Measurements from ENCODE around the gene ROR1. TPM values are rescaled to one million over a fixed set of nuclear protein-coding genes. Genes with fewer than 3 reads are reported as not detected.

The ROR1 gene
- total RNA-seq, 1 experiment from 2014 or later, result 2.7 TPM

DNA sequence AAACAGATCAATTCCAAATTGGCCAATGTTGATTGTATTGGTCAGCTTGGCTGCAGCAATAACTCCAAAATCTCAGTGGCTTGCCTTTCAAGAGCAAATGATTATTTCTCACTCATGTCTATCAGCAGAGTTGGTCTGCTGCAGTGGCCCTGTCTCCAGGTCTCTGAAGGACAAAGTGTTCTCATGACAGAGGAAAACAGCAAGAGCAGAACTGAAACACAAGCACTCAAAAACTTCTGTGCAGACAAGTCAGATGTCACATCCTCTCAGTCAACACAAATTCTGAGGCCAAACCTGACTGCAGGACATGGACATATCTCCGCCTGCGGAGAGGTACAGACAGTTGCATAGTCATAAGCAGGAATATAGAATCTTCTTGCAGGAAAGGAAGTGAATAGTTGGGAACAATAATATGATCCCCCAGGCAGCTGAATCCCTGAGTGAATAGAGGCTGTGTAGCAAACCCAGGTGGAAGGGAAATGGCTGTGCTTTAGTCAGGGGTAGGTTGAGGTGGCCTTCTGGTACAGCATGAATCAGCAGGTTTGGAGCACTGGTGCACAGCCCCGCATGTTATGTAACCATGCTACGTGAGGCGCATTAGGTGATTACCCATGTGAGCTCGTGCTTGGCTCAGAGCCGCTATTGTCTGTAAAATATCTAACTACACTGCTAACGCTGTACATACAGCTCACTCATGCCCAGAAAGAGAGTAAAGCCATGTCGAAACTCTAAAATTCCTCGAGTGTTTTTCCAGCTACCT is 412.5 kb downstream of the ROR1 start:
- H3K79me2 ChIP-seq (ENCODE audit: insufficient read depth, low read length), result no peaks in the 10 kb centered on the region
- no peaks in the 10 kb centered on the region for H3K9me2 ChIP-seq (ENCODE audit: insufficient read depth)
- ChIA-PET RAD21 (ENCODE audit: low non-redundant PET in 1 of 2, low total read pairs in 2 of 2, uncharacterized antibody in 2 of 2, unreplicated experiment in 2 of 2) (no interaction called here), CTCF (no interaction called here), POLR2A (no interaction called here)
- H3K9ac ChIP-seq (ENCODE audit: low read length), result no peak overlapping the region
- ATAC-seq (no peak), DNase-seq (ENCODE audit: low read depth, low spot score) (no peak)
- no peak overlapping the region for H3K4me3 ChIP-seq (replicated peaks in 1 of 2; ENCODE audit: low read depth in 1 of 2, low read length in 2 of 2)
- H3K4me1 ChIP-seq (ENCODE audit: control insufficient read depth in 1 of 2, insufficient read depth in 2 of 2, low read length in 2 of 2), result no peaks in the 10 kb centered on the region
- no TSS peak for BruUV-seq (replicated peaks)
- no peak for TF ChIP-seq ZNF274 (IDR thresholded peaks at IDR 0.05; ENCODE audit: low read depth, low read length)
- TF ChIP-seq SP1 (IDR thresholded peaks at IDR 0.05; ENCODE audit: low read depth), result no peak
- no peak for TF ChIP-seq SRF (IDR thresholded peaks at IDR 0.05; ENCODE audit: low read depth)
- no peak for TF ChIP-seq ELF1 (IDR thresholded peaks at IDR 0.05; ENCODE audit: borderline replicate concordance, low read depth)
- TF ChIP-seq, protein P1, sequence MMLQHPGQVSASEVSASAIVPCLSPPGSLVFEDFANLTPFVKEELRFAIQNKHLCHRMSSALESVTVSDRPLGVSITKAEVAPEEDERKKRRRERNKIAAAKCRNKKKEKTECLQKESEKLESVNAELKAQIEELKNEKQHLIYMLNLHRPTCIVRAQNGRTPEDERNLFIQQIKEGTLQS (IDR thresholded peaks at IDR 0.05), result no peak
- no peak for TF ChIP-seq TCF7L2 (IDR thresholded peaks at IDR 0.05; ENCODE audit: borderline replicate concordance, extremely low read depth, insufficient read depth, insufficient read length)
- TF ChIP-seq POLR2A (IDR thresholded peaks at IDR 0.05; ENCODE audit: borderline replicate concordance, extremely low read depth, insufficient read depth, insufficient read length), result no peak
- TF ChIP-seq EZH2phosphoT487 (IDR thresholded peaks at IDR 0.05; ENCODE audit: borderline replicate concordance), result no peak
- no peak for TF ChIP-seq EZH2 (IDR thresholded peaks at IDR 0.05)
- TF ChIP-seq JUND (IDR thresholded peaks at IDR 0.05), result no peak
- no peak for TF ChIP-seq FOSL1 (IDR thresholded peaks at IDR 0.05; ENCODE audit: low read depth)
- no peak for TF ChIP-seq YY1 (IDR thresholded peaks at IDR 0.05; ENCODE audit: extremely low read depth, insufficient replicate concordance, low read depth, low read length)
- no peak for TF ChIP-seq SIN3A (IDR thresholded peaks at IDR 0.05; ENCODE audit: low read depth)
- no peaks in the 10 kb centered on the region for H4K20me1 ChIP-seq (ENCODE audit: insufficient read depth)
- no peaks in the 10 kb centered on the region for H3K27me3 ChIP-seq (ENCODE audit: insufficient read depth, low read length)
- no peaks in the 10 kb centered on the region for H3K36me3 ChIP-seq (ENCODE audit: control insufficient read depth in 1 of 2, insufficient read depth in 2 of 2, low read length in 2 of 2)
- H3K27ac ChIP-seq (ENCODE audit: low read depth, low read length), result no peak overlapping the region
- no peaks in the 10 kb centered on the region for H3K9me3 ChIP-seq (ENCODE audit: control insufficient read depth in 1 of 2, insufficient read depth in 1 of 2, low read depth in 1 of 2, low read length in 2 of 2)
- no peak overlapping the region for H2AFZ ChIP-seq (ENCODE audit: low read depth, low read length, poor library complexity, severe bottlenecking)
- no peak overlapping the region for H3K4me2 ChIP-seq (ENCODE audit: low read length)
- intact Hi-C loops (cut with micrococcal nuclease), result no loop called here

Data from HCT116 (cell line).